Brain microvascular endothelial cell (primary cell): ENCODE measurements around the gene DLG2.

Experiments used
- DNase-seq: peaks from one replicate; pipeline ENCODE4 v3.0.0-alpha.2; 2020
- H3K27ac ChIP-seq: fragments of 250-450 bp; sonication (Bioruptor Pico); 2 replicates; pipeline ENCODE4 v1.5.1; 2020; ENCODE audit warnings: mild to moderate bottlenecking, moderate library complexity
- H3K27me3 ChIP-seq: fragments of 250-450 bp; sonication (Bioruptor Pico); replicated peaks from 2 replicates; pipeline ENCODE4 v1.5.1; 2020; ENCODE audit warnings: mild to moderate bottlenecking
- H3K36me3 ChIP-seq: fragments of 250-450 bp; sonication (Bioruptor Pico); replicated peaks from 2 replicates; pipeline ENCODE4 v1.5.1; 2020; ENCODE audit warnings: mild to moderate bottlenecking
- H3K4me3 ChIP-seq: 2 replicates; pipeline ENCODE4 v1.5.1; 2011; ENCODE audit warnings: low read depth, mild to moderate bottlenecking, control low read depth, low read length, moderate library complexity
- CTCF ChIP-seq: IDR thresholded peaks from 2 replicates; pipeline ENCODE4 v1.5.1; 2011; ENCODE audit warnings: low read depth, mild to moderate bottlenecking, moderate library complexity, low read length, control low read depth, inconsistent platforms; ENCODE audit errors: missing control alignments
- in situ Hi-C: cut with HindIII; loops from 2 replicates; pipeline ENCODE4 v1.10.0; 2017; ENCODE audit warnings: low sequenced_read_pairs, low pct_ligation_motif_present

The DLG2 gene

GRCh38 chr11:83816572-83817187, 1810.5 kb downstream of the DLG2 start:
- no peak for DNase-seq
- TF ChIP-seq CTCF = peak; percentile 47
- in situ Hi-C loops = loop anchor here (25.0 kb wide), 1 partner anchor 529 kb away; the partner anchor contains the start of gene CCDC90B
- no peak overlapping the region for H3K4me3 ChIP-seq
- no peak overlapping the region for H3K27ac ChIP-seq
- H3K36me3 ChIP-seq = no peaks in the 10 kb centered on the region
- H3K27me3 ChIP-seq = no peaks in the 10 kb centered on the region

GRCh38 chr11:83815736-83816135, 1811.4 kb downstream of the DLG2 start:
- in situ Hi-C loops = loop anchor here (25.0 kb wide), 1 partner anchor 528 kb away; the partner anchor contains the start of gene CCDC90B
- no peak for TF ChIP-seq CTCF
- DNase-seq = no peak
- no peaks in the 10 kb centered on the region for H3K36me3 ChIP-seq
- no peak overlapping the region for H3K27ac ChIP-seq
- no peak overlapping the region for H3K4me3 ChIP-seq
- no peaks in the 10 kb centered on the region for H3K27me3 ChIP-seq

- in situ Hi-C loops = loop anchor here (25.0 kb wide), 1 partner anchor 526 kb away; the partner anchor contains the start of gene CCDC90B
- H3K27ac ChIP-seq = no peak overlapping the region
- no peak for TF ChIP-seq CTCF
Measured at GRCh38 chr11:83813296-83813695, 1813.8 kb downstream of the DLG2 start.

GRCh38 chr11:83809274-83809673, 1817.9 kb downstream of the DLG2 start:
- in situ Hi-C loops = loop anchor here (25.0 kb wide), 1 partner anchor 522 kb away; the partner anchor contains the start of gene CCDC90B
- no peak for TF ChIP-seq CTCF

More at GRCh38 chr11:83813296-83813695, 1813.8 kb downstream of the DLG2 start:
- Histone ChIP-seq H3K36me3 (no peaks in the 10 kb centered on the region), H3K4me3 (no peak overlapping the region), H3K27me3 (no peaks in the 10 kb centered on the region)
- DNase-seq = no peak

GRCh38 chr11:83801799-83802198, 1825.3 kb downstream of the DLG2 start:
- Histone ChIP-seq H3K4me3 (no peak overlapping the region), H3K36me3 (no peaks in the 10 kb centered on the region), H3K27me3 (no peaks in the 10 kb centered on the region), H3K27ac (no peak overlapping the region)
- peak; percentile 30 for TF ChIP-seq CTCF
- no peak for DNase-seq
- in situ Hi-C loops = loop anchor here (25.0 kb wide), 1 partner anchor 514 kb away; the partner anchor contains the start of gene CCDC90B

More at GRCh38 chr11:83809274-83809673, 1817.9 kb downstream of the DLG2 start:
- H3K27me3 ChIP-seq = no peaks in the 10 kb centered on the region
- H3K27ac ChIP-seq = no peak overlapping the region
- no peak for DNase-seq
- H3K36me3 ChIP-seq = no peaks in the 10 kb centered on the region
- no peak overlapping the region for H3K4me3 ChIP-seq
